ENCODE results near the gene CNTN4. TPM values are rescaled to one million over a fixed set of nuclear protein-coding genes. Genes with fewer than 3 reads are reported as not detected.

CNTN4 gene
- total RNA-seq, 1 experiment from 2014 or later: 5.7 TPM

- CTCF ChIA-PET: no interaction called here
- DNase-seq (ENCODE audit: low spot score): peak; percentile 32
- POLR2A ChIA-PET (ENCODE audit: low non-redundant PET): no interaction called here
- Histone ChIP-seq H3K9me3 (ENCODE audit: low read depth, low read length, poor library complexity, severe bottlenecking) (no peaks in the 10 kb centered on the region), H3K4me1 (ENCODE audit: insufficient read depth, low read length, poor library complexity, severe bottlenecking) (no peaks in the 10 kb centered on the region), H3K4me3 (ENCODE audit: low read depth, low read length, poor library complexity, severe bottlenecking) (no peak overlapping the region), H3K27ac (ENCODE audit: low read depth, low read length, poor library complexity, severe bottlenecking) (no peak overlapping the region), H3K36me3 (ENCODE audit: insufficient read depth, low read length, poor library complexity, severe bottlenecking) (no peaks in the 10 kb centered on the region), H3K27me3 (replicated peaks; ENCODE audit: insufficient read depth, low read depth, low read length, poor library complexity) (no peaks in the 10 kb centered on the region)
- intact Hi-C loops (cut with micrococcal nuclease; ENCODE audit: unreplicated experiment): no loop called here
- BruUV-seq (replicated peaks): no TSS peak
- TF ChIP-seq, protein P1, sequence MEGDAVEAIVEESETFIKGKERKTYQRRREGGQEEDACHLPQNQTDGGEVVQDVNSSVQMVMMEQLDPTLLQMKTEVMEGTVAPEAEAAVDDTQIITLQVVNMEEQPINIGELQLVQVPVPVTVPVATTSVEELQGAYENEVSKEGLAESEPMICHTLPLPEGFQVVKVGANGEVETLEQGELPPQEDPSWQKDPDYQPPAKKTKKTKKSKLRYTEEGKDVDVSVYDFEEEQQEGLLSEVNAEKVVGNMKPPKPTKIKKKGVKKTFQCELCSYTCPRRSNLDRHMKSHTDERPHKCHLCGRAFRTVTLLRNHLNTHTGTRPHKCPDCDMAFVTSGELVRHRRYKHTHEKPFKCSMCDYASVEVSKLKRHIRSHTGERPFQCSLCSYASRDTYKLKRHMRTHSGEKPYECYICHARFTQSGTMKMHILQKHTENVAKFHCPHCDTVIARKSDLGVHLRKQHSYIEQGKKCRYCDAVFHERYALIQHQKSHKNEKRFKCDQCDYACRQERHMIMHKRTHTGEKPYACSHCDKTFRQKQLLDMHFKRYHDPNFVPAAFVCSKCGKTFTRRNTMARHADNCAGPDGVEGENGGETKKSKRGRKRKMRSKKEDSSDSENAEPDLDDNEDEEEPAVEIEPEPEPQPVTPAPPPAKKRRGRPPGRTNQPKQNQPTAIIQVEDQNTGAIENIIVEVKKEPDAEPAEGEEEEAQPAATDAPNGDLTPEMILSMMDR (conservative IDR thresholded peaks at IDR 0.05; ENCODE audit: low read depth, low read length): no peak
- TF ChIP-seq EZH2 (IDR thresholded peaks at IDR 0.05; ENCODE audit: borderline replicate concordance, low read depth, low read length, poor library complexity, severe bottlenecking): no peak
Observed at GRCh38 chr3:2511356-2511755, 412.7 kb downstream of the CNTN4 start.

DNA sequence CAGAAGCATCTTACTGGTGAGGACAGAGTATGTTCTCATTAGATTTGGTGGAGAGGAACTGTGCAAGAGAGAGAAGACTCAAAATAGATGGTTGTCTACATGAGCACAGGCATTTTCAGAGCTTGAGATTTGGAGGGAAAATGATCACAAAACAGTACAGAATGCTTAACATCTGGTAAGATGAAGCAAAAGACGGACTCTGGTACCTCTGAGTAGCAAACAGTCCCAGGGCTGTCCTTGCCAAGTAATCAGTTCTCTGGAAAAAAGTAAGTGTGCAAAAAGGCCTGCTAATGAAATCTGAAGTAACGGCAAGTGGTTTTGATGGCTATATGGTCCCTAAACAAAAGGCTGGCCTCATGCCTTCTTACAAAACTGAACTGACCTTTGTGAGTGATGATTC, 414.2 kb downstream of the CNTN4 start:
- intact Hi-C loops (cut with micrococcal nuclease; ENCODE audit: unreplicated experiment): no loop called here
- TF ChIP-seq, protein P1 (conservative IDR thresholded peaks at IDR 0.05; ENCODE audit: low read depth, low read length): no peak
- no peak for TF ChIP-seq EZH2 (IDR thresholded peaks at IDR 0.05; ENCODE audit: borderline replicate concordance, low read depth, low read length, poor library complexity, severe bottlenecking)
- H3K4me3 ChIP-seq (ENCODE audit: low read depth, low read length, poor library complexity, severe bottlenecking): no peak overlapping the region
- no peaks in the 10 kb centered on the region for H3K9me3 ChIP-seq (ENCODE audit: low read depth, low read length, poor library complexity, severe bottlenecking)
- ChIA-PET POLR2A (ENCODE audit: low non-redundant PET) (no interaction called here), CTCF (no interaction called here)
- H3K27ac ChIP-seq (ENCODE audit: low read depth, low read length, poor library complexity, severe bottlenecking): no peak overlapping the region
- H3K27me3 ChIP-seq (replicated peaks; ENCODE audit: insufficient read depth, low read depth, low read length, poor library complexity): no peaks in the 10 kb centered on the region
- H3K4me1 ChIP-seq (ENCODE audit: insufficient read depth, low read length, poor library complexity, severe bottlenecking): no peaks in the 10 kb centered on the region
- no peaks in the 10 kb centered on the region for H3K36me3 ChIP-seq (ENCODE audit: insufficient read depth, low read length, poor library complexity, severe bottlenecking)
- DNase-seq (ENCODE audit: low spot score): no peak
- BruUV-seq (replicated peaks): no TSS peak

- ChIA-PET CTCF (no interaction called here), POLR2A (ENCODE audit: low non-redundant PET) (no interaction called here)
- intact Hi-C loops (cut with micrococcal nuclease; ENCODE audit: unreplicated experiment): no loop called here
- Histone ChIP-seq H3K27me3 (replicated peaks; ENCODE audit: insufficient read depth, low read depth, low read length, poor library complexity) (no peaks in the 10 kb centered on the region), H3K4me3 (ENCODE audit: low read depth, low read length, poor library complexity, severe bottlenecking) (no peak overlapping the region), H3K27ac (ENCODE audit: low read depth, low read length, poor library complexity, severe bottlenecking) (no peak overlapping the region), H3K9me3 (ENCODE audit: low read depth, low read length, poor library complexity, severe bottlenecking) (no peaks in the 10 kb centered on the region), H3K4me1 (ENCODE audit: insufficient read depth, low read length, poor library complexity, severe bottlenecking) (no peaks in the 10 kb centered on the region), H3K36me3 (ENCODE audit: insufficient read depth, low read length, poor library complexity, severe bottlenecking) (no peaks in the 10 kb centered on the region)
- no peak for DNase-seq (ENCODE audit: low spot score)
- TF ChIP-seq, protein P1 (conservative IDR thresholded peaks at IDR 0.05; ENCODE audit: low read depth, low read length): no peak
- TF ChIP-seq EZH2 (IDR thresholded peaks at IDR 0.05; ENCODE audit: borderline replicate concordance, low read depth, low read length, poor library complexity, severe bottlenecking): no peak
- no TSS peak for BruUV-seq (replicated peaks)
Observed at GRCh38 chr3:2513986-2514385, 415.3 kb downstream of the CNTN4 start.

Measured in A673 (cell line).